NCI-H1694 (cell line): Measurements from ENCODE around the gene MINAR1.

Experiments used
- DNase-seq: peaks from one replicate; lab custom pipeline; 2025; lab: John Stamatoyannopoulos, UW

MINAR1 gene

DNA sequence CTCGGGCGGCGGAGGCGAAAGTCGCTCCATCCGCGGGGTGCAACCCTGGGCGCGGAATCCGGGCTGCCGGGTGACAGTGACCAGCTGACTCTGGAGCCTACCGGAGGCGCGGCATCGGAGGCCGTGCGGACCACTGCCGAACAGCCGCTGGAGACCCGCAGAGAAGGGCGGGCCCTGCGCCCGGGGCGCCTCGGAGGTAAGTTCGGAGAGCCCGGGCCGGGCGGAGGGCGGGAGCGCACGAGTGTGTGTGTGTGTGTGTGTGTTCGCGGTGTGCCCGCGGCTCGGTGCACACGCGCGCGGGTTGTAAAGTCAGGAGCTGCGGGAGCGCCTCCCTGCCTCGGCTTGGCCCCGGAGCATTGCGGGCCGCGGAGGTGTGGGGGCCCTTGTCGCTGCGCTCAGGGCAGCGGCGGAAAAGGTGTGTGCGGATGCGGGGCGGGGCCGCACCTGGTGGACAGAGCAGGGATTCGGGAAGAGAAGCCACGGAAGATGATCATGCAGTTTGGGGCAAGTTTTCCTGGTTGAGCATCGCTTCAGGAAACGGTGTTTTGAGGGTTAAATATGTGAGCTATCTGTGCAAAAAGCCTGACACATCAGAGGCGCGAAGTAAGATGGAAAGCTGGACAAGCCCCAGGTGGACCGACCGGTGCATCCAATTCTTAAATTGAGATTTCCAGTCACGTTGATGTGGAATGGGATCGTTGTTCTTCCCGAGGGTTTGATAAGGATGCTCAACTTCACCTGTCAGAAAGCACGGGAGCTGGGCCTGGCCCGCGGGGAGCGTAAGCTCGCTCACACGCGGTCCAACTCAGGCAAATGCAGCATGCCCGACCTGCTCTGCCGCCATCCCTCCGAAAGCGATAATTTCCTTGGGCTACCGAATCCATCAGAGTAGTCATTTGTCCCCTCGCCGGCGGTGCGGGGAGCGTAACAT, 474 bp downstream of the MINAR1 start:
- DNase-seq: no peak

DNA sequence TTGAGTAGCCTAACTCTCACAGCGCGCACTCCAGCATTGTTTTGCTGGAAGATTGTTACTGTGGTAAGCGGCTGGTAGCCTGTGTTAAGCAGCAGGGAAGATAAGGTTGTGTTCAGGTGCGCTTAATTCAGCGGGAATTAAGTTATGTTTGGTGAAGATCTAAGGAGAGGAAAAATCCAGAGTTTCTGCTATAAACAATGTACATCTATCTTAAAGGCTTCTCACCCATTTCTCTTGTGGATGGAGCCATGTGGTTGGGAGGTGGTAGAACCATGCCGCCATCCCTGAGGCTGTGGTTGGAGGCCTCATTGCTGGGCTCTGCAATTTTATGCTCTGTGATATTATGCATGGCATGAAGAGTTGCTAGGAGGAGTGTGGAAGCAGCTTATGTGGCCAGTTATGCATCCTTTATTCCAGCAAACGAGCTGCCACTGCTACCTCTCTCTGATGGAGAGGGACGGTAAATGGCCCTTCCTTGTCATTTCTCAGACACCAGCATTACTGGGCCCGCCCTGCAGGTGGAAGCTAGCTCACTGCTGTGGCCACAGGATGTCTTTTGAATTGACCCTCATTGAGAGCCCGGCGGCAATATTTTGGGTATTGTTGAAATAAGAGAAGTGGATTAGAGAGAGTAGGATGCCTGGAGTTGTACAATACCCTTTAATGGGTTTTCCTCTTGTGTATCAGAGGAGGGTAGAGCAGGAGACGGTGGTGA, 1.3 kb downstream of the MINAR1 start:
- DNase-seq: no peak

DNA sequence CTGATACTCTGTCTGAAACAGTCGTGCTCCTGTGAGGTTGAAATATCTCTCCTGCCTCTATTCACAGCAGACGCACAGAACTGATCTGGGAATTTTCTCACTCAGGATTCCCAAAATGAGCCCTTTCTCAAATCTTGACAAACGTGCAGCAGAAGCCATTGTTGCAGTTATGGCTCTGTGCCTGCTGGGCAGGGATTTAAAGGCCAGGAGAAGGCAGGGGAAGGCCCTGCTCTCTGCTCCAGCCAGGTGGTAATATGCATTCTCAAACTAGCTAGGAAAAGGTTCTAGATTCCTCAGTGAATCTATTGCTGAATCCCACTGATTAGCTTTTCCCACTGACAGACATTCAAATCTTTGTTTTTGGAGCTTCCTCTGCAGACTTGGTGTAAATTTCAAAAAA, 2.2 kb downstream of the MINAR1 start:
- no peak for DNase-seq

GRCh38 chr15:79436037-79436780, 4.1 kb downstream of the MINAR1 start:
- no peak for DNase-seq

DNA sequence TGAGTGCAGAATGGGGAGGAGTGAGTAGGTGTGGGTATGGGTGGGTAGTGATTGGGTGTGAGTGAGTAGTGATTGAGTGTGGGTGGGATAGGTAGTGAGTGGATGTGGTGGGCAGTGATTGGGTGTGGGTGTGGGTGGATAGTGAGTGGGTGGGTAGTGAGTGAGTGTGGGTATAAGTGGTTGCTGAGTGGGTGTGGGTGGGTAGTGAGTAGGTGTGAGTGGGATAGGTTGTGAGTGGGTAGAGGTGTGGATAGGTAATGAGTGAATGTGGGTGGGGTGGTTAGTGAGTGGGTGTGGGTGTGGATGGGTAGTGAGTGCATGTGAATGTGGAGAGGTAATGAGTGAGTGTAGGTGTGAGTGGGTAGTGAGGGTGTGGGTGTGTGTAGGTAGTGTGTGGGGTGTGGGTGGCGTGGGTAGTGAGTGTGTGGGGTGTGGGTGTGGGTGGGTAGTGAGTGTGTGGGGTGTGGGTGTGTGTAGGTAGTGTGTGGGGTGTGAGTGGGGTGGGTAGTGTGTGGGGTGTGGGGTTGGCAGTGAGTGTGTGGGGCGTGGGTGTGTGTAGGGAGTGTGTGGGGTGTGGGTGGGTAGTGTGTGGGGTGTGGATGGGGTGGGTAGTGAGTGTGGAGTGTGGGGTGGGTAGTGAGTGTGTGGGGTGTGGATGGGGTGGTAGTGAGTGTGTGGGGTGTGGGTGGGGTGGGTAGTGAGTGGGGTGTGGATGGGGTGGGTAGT, 5.3 kb downstream of the MINAR1 start:
- DNase-seq: no peak

DNA sequence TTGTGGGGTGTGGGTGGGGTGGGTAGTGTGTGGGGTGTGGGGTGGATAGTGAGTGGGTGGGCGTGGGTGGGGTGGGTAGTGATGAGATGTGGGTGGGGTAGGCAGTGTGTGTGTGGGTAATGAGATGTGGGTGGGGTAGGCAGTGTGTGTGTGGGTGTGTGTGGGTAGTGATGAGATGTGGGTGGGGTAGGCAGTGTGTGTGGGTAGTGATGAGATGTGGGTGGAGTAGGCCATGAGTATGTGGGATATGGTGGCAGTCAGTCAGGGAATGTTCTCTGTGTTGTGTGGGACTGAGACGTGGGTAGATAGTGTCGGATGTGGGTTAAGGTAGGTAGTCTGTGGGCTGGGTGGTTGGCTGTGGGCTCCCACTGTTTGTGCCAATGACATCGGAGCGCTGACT, 7.1 kb downstream of the MINAR1 start:
- no peak for DNase-seq

DNA sequence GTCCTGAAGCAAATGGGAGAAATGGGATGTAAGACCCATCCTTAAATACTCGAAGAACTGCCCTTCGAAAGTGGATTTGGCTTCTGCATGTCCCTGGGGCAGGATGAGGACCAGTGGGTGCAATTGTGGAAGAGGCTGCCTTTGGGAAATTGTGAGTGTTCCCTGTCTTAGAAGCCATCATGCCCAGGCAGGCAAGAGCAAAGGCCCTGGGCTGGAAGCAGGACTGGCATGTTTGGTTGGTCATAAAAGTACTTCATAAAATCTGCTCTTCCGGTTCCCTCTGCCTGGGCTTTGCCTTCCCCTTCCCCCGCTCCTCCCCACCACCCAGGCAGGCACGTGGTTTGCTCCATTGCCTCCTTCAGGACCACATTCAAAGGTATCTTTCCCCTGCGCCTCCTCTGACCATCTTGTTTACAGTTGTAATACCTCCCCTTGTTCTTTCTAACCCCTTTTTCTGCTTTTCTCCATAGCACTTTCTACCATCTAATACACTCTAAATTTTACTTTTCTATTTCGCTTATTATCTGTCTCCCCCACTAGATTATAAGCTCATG, 8.3 kb downstream of the MINAR1 start:
- DNase-seq: no peak

- no peak for DNase-seq
Measured at GRCh38 chr15:79442911-79443310, 10.8 kb downstream of the MINAR1 start.

DNA sequence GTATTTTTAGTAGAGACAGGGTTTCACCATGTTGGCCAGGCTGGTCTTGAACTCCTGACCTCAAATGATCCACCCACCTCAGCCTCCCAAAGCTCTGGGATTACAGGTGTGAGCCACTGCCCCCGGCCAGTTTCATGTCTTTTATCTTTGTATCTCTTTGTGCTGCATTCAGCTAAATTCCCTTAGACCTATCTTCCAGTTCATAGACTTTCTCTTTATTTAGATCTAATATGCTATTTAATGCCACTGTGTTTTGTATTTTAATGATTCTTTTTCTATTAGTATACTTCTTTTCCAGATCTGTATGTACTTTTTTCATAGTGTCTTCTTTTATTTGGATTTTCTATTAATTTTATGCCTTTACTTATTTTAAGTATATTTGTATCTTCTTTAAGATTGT, 14.9 kb downstream of the MINAR1 start:
- no peak for DNase-seq

DNA sequence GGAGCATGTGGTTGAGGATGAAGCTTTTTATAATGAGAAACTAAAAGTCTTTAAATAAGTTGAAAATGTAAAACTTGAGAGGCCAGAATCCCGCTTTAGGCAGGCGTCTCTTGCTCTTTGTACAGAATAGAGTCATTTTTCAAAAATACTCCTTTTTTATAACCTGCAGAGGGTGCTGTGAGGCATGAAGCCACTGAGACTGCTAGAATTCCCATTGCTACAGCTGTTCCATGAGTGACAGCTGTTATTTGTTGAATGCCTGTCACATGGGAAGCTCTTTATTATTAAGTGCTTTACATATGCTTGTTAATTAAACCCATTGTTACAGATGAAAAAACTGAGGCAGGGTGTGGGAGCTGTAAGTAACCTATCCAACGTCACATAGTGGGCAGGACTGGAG, 18.5 kb downstream of the MINAR1 start:
- peak; percentile 16 for DNase-seq

DNA sequence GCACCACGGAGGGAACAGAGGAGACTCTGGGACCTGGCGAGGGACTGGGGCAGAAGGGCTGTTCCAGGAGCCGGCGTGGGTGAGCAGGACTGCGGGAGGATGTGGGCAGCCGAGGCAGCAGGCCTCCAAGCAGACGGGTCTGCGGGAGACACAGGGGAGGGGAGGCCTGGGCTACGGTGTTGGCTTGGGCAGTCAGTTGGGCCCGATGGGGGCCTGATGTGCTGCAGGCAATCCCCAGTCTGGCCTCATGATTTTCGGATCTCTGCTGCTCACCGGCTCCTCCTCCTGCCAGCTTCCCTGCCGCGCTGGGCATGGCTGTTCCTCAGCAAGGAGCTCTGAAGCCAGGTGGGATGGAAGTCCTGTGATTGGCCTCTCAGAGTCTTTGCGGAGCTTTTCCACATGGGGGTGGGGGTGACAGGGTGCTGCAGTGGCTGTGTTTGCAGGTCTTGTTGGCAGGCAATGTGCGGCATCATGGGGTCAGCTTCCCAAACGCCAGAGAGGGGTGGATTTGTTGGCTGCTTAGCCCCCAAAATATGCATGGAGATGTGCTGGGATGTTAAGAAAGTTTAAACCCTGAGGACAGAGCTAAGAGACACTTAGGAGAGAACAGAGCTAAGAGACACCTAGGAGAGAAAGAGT, 19.3 kb downstream of the MINAR1 start:
- no peak for DNase-seq

DNA sequence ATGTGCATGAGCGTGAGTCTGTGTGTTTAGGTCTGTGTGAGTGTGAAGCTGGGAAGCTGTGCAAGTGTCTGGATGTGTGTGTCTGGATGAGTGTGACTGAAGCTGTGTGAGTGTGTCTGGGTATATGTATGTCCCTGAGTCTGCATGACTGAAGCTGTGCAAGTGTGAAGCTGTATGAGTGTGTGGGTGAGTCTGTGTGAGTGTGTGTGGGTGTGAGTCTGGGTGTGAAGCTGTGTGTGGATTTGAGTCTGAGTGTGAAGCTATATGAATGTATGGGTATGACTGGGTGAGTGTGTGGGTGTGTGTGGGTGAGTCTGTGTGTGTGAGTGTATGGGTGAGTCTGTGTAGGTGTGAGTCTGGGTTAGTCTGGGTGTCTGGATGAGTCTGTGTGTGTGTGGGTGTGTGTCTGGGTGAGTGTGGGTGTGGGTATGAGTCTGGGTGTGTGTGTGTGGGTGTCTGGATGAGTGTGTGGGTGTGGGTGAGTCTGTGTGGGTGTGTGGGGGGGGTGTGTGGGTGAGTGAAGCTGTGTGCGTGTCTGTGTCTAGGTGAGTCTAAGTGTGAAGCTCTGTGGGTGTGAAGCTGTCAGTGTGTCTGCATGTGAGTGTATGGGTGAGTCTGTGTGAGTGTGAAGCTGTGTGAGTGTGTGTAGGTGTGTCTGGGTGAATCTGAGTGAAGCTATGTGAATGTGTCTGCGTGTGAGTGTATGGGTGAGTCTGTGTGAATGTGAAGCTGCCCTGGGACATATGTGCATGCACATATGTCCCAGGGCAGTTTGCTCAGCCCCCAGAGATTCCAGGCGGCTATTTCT, 20.3 kb downstream of the MINAR1 start:
- DNase-seq: no peak

DNA sequence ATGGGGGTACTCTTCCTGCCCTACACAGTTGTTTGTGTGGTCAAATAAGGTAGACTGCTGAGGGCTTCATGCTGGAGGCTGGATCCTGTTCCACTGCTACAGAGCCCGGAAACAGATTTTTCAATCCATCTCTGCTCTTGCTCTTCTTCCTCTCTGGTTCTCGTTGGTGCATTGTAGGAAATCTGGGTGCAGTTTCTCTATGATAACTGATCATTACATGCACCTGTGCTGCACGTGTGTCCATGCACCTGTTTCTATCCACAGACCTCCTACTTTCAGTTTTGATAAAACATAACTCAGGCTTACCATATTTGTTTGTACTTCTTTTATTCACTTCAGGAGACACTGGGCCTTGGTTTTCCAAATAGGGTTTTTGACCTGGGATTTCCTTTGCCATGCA, 21.3 kb downstream of the MINAR1 start:
- DNase-seq: no peak

GRCh38 chr15:79454063-79454462, 21.9 kb downstream of the MINAR1 start:
- DNase-seq: no peak

DNA sequence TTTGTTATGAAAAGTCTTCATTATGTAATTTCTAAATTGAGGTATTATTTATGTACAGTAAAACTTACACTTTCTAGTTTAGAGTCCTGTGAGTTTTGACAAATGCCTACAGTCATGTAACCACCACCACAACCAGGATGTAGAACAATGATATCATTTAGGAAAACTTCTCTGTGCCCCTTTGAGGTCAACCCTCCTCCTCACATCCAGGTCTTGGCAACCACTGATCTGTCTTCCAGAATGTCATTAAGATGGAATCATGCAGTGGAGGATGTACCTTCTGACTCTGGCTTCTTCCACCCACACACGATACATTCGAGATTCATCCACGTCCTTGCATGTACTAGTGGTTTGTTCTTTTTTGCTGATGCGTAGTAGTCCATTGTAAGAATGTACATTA, 23.2 kb downstream of the MINAR1 start:
- DNase-seq: no peak

DNA sequence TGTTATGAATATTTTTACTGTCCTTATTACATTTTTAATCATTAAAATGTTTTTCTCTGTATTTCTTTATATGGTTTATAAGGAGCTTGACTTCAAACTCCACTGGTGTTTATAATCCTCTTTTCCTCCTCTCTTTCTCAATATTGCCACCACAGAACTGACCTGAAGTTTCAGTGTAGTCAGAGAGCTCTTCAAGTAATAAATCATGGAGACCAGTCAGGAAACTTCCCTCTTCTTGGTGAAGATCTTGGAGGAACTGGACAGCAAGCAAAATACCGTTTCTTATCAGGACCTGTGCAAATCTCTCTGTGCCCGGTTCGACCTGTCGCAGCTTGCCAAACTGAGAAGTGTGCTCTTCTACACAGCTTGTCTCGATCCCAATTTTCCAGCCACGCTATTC, 23.8 kb downstream of the MINAR1 start:
- DNase-seq: no peak

- no peak for DNase-seq
Measured at GRCh38 chr15:79458491-79458890, 26.4 kb downstream of the MINAR1 start.

DNA sequence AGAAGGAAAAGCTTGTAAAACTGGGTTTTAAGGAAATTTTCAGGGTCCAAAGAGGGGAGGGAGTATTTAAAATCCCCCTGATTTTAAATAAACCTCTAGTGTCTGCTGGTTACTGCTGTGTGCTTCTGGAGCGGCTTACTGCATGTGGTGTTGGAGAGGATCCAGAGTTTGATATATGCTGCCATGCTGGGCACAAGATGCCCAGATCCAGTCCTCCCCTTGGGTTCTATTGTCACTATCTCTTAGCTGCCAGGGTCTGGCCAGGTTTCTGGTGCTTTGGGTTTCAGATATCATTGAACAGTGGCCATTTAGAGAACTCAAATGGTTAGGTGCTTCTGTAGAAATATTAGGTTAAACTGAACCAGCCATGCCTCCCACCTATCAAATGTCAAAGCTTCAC, 27.5 kb downstream of the MINAR1 start:
- DNase-seq: no peak

- DNase-seq: no peak
Measured at GRCh38 chr15:79463043-79463780, 31.1 kb downstream of the MINAR1 start.
